HK-2 (cell line): ENCODE results near the gene CELF2.

Experiments used
- DNase-seq: peaks from one replicate; pipeline ENCODE4 v3.0.0-alpha.2; 2018; ENCODE audit not compliant: unreplicated experiment

Gene CELF2

DNA sequence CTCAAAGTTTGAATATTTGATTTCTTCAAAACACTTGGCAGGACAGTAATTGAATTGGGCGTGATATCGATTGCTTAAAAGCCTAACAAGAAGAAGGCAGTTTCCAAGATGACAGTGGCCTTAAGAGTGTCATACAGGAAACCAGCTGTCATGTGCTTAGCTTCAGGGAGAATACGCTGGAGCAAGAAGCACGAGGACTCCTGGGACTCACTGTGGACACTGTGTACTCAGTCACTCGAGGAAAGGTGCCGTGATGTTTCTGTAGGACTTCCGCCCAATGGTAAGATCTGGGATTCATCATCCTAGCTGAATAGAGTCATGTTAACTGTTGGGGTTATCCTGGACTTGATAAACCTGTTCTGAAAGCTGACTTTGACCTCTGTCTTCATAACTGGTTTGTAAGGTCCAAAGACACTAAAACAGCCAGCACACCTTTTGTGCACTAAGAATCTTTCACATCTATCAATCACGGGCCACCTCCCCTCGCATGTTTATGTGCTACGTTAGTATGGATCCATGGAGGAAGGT lies 113.5 kb downstream of the CELF2 start:
- DNase-seq, result no peak

DNA sequence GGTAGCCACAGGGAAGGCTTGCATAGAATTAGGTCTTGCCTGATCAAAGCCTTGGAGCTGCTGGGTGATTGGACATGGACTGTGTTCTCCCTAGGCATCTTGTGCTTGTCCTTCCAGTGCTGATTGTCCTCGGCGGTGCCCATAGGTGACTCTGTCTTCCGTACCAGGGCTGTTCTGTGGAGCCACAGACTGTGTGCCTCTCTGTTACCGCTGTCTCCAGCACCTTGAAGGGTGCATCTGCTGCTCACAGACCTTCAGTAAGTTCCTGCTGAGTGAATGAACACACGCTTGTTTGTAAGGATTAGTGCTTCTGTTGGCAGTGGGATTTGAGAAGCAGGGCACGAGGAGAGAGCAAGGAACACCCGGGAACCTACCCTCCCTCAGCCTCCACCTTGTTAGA lies 116.7 kb downstream of the CELF2 start:
- no peak for DNase-seq

DNA sequence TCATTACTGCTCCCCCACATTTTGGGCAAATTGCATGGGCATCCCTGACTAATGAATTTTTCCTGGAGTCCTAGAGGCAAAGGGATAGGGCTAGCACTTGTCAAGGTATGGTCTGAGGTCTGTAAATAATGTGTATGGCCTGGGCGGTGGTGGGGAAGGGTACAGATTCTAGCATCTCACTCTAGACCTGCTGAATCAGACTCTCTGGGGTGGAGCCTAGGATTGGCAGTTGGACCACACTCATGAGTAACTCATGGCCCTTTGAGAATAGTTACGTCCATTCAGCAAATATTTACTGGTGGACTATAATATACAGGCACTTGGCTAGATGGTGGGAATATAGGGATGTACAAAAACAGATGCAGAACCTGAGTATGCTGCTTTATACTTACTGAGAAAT lies 118.0 kb downstream of the CELF2 start:
- no peak for DNase-seq

DNA sequence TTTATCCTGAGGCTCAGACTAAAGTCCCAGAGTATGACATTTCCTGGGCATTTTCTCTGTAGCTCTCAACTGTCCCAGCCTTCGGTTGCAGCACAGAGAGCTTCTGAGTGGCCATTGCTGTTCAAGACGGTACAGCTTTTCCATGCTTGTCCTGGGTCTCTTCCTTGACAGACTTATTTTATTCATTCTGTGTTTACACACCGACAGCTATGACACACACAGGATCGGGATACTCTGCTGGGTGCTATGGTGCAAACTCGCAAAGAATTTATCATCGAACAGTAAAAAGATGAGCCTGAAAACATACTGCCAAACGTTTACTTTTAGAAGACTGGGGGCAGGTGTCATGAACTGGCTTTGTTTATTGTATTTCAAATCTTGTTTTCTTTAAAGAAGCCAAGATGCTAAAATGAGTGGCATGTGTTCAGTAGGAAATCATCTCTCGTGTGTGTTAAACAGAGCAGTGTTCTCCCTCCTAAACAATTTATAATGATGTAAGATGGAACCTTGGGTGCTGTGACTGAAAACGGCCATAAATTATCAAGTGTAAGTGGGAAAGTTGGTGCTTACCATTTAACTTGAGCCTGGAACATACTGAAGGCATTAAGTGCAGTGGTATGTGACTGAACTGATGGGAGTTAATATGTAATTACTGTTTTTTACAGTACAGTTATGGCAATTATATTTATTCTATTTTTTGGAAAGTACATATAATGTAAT lies 120.8 kb downstream of the CELF2 start:
- no peak for DNase-seq

DNA sequence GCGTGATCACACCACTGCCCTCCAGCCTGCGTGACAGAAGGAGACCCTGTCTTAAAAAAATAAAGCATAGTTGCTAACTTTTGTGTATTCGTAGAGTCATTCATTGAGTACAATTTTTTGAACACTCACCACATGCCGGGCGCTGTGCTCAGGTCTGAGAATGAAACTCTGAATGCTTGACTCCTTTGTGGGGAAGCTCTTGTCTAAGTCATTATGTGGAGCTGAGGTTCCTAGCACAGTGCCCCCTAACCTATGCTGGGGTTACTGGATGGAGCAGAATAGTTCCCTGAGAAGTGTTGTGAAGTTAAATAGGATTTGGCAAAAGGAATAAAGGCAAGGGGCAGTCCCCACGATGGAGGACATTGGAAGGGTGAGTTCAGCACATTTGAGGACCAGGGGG lies 123.3 kb downstream of the CELF2 start:
- DNase-seq, result no peak

DNA sequence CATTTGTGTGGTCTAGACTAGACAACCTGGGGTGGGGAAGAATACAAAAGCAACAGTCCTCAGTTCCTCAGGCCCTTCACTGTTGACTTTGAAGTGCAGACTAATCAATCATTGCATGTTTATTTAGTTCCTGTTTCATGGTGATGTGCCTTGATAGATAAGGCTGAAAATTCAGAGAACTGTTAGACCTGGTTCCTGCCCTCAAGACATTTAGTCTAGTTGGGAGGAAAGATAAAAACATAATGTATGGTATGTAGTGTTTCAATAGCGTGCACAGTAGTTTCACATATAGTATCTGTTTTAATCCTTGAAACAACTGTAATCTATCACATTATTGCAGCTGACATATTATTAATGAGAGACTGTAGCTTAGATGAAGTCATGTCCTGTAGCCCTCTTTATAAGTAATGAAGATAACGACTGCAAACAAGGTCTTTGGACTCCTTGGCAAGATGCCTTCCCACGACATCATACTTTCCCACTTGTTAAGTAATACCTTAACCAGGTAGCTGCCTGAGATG lies 124.0 kb downstream of the CELF2 start:
- no peak for DNase-seq

DNA sequence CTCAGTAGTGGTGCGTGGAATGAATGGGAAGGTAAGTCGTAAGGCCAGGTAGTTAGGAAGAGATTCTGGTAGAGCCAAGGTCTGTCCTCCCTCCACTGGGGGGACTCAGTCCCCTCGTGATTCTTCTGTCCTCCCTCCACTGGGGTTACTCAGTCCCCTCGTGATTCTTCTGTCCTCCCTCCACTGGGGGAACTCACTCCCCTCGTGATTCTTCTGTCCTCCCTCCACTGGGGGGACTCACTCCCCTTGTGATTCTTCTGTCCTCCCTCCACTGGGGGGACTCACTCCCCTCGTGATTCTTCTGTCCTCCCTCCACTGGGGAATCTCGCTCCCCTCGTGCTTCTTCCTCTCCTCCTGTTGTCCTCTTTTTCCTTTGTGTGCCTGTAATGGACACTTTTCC lies 125.1 kb downstream of the CELF2 start:
- no peak for DNase-seq

DNA sequence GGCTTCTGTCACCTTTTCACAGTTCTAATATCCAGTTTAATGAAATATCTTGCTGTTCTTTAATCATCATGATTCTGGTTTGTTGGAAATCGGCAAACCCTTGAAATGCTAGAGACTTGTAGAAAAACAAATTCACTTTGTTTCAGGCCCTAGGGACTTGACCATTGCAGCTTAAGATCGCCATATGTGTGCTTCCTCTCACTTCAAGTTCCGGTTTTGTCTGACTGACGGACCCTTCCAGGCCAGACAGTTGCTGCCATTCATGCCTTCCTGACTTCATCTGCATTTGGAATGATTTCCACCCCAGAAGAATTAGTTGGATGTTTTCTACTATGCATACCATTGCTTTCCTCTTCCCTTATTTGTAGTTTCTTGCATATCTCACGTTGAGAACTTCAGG lies 125.6 kb downstream of the CELF2 start:
- DNase-seq, result no peak

DNA sequence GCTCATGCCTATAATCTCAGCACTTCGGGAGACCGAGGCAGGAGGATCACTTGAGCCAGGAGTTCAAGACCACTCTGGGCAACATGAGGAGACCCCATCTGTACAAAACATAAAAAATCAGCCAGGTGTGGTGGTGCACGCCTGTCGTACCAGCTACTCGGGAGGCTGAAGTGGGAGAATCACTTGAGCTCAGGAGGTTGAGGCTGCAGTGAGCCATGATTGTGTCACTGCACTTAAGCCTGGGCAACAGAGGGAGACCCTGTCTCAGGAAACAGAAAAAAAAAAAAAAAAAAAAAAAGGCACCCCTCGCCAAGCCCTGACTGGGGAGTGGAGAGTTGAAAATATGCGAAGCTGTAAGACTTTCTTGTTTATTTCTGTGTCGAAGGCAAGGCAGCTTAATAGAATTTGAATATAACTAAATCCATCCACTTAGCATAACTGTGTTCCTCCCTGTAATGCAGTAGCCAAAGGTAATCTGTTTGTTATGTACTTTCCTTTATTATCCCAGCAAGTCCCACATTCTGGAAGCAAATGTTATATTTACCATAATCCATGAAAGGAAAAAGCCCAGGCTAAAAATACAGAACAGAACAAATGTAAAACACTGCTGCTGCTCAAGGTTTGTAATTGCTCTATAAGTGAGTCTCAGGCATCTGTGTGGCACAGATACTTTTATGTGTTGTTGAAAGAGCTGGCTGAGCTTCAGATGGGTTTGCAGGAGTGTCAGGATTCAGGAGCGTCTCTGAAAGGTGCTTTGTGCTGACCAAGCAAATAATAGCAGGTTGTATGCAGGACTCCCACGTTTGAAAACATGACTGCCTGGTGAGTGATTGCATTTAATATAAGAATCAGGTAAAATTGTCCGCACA lies 127.2 kb downstream of the CELF2 start:
- DNase-seq, result no peak

DNA sequence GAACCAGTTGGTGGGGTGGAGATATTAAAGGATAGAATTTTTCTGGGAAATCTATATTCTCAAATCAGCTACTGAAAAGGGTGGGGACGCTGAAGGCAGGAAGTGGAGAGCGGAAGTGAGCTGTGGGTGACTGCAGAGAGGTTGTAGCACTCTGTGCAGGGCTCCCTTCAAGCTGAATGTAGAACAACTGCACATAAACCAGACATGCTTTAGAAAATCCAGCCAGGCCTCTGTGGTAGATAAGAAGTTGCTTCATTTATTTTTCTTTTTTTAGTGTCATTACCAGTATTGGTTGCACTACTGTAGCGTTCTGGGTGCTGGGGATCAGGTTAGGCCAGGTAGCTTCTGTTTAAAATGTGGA lies 127.8 kb downstream of the CELF2 start:
- DNase-seq, result no peak

DNA sequence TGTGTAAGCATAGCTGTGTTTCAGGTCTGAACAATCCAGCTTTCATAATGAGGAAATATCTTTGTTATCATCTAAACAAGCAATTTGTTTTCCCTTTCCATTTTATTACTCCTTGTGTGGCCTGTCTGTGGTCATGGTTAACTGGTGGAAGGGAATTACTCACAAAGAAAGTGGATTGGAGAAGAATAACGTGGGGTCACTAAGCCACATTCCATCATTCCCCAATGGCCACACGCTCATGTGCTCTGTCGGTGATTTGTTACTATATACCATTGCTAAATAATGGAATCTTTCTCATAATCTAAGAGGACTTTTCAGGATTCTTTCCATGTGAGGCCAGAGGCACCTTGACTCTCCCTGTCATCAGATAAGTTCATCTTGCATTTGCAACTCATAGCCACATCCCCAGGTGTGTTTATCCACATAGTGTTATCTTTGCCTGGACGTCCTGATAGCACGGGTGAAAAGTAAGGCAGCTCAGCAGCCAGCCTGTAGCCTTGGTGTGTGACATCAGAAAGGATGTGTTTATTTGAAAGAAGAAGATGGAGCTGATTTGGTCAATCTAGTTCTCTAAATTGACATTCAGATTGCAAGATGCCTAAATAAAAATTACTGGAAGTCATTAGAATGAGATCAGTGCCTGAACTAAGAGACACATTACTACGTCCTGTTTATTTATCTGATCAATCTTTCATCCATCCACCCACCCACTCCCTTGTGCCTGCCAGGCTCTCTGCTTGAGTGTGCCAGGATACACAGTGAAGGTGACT lies 128.9 kb downstream of the CELF2 start:
- no peak for DNase-seq

DNA sequence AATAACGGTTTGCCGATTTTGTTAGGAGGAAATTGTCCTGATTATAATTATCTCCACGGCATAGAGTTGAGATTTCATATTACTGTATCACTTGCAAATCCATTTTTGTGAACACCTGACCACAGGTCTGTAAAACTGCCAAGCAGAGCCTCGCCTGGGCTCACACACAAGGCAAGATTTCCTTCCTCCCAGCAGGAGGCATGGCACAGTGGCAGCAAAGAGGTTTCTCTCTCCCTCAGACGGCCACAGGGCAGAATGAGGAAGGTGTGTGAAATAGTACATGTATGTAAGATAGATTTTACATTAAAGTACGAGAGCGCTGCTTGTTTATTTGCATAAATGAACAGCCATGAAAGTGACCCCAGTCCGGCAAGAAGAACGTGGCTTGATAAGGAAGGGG lies 130.1 kb downstream of the CELF2 start:
- no peak for DNase-seq

DNA sequence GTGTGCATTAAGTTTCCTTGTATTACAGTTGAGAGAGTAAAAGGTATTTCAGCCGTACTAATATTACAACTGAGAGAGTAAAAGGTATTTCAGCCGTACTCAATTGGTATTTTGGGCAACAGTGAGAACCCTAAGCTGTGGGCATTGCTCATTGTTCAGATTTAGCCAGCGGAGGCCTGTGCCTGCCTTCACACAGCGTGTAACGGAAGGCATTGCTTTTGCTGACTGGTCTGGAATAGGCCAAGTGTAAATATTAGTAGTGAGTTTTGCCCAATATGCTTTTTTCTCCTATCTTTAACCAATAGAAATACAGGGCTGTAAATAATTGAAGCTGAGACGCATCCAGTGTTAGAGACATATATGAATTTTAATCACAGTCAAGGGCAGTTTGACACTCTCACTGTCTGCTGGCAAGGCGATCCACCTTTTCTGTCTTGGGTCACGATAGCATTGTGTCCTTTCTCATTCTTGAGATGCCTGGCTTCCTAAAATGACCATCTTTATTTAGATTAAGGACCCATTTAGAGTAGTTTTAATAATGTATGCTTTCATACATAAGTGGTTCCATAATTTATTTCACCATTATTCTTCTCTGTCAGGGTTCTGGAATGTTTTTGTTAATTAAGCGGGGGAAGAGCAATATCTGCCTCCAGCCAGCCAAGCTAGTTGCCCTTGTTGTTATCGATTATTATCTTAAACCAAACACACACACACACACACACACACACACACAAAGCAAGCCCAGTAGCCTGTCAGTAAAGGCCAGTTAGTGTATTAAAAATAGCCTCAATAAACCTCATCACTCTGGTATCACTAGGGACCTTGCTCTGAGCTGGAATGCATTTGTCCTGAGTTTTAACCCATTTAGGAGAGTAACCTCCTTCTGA lies 130.7 kb downstream of the CELF2 start:
- no peak for DNase-seq

DNA sequence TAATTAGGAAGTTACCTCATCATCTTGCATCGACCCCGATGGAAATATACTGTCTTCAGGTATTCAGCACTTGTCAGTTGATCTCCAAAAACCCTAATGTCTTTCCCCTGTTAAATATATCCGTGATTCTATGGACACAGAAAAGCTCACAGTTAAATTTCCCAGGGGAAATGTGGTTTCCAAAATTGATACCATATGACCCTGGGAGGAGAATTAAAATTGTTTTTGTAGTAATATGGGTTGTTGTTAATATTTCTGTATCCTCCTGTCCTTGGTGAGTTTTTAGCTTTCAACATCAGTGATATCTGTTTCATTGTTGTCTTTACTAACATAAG lies 132.1 kb downstream of the CELF2 start:
- DNase-seq, result no peak

DNA sequence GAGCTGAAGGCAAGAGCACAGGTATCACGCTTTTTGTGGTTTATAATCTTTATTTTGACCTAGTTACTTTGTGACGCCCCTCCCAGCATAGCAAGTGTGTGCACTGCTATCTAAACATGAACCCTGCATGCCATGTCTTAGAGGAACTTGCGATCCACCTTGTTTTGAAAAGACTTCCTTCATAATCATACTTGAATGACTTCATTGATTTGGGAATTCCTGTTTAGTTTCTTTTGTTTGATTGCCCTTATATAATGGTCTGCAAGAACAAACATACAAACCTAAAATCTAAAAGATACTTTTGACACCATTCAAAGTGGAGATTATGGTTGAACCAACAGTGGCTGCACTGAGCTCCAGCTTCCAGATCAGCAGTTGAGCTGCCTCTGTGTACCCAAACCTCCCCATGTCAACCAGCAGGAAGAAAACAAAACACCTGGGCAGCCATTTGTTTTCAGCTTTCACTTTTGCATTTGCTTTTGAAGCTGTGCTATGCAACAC lies 132.6 kb downstream of the CELF2 start:
- no peak for DNase-seq

DNA sequence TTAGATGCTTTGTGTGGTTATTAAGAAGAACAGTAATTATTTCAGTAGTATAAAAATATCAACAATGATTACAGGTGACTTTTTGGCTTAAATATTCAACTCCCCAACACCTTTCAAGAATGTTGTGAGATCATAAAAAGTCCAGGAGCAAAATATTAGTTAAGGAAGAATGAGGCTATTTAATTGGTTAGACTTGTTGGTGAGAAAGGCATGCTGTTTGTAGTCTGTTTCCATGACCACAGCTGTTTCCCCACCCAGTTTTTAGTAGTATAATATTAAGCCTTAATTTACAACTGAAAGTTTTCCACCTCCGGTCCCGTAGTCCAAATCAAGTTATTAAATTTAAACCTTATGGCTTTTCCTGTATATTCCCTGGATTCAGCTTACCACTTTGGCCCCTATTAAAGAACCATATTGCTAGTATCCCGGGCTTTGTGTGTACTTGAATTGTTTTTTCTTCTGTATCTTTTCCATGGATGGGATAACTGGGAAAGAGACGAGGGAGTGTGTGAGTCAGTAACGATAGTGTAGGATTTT lies 133.3 kb downstream of the CELF2 start:
- no peak for DNase-seq

DNA sequence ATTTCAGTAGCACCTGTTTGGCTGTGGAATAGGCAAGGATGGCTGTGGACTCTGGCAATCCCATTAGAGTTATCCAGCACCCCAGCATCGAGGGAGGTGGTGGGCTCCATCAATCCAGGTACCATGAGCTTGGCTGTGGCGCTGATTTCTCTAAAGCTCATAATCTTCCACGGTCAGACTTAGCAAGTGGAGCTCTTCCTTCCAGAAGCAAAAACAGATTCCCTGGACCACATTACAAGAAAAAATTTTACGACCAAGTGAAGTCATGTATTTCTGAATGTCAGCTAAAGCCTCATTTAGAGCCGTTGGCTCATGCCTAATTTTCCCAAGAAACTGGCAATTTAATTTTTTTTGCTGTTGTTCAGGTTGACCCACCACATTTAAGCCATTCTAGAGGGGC lies 135.1 kb downstream of the CELF2 start:
- no peak for DNase-seq

DNA sequence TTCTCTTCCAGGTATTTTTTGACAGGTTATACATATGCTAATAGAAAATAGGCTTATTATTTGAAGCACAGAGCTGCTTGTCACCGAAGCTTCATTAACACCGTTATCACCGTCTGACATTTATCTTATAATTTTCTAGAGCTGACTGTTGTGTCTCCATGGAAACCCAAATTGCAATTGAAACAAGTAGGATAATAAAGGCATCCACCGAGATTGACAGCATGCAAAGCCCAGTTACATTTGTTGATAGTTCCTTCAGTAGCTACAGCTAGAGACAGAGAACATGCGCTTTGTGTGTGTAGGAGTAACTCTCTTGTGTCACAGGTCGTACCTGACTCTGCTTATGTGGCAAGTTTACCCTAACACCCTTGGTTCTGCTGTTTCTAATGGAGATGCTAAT lies 135.6 kb downstream of the CELF2 start:
- no peak for DNase-seq

DNA sequence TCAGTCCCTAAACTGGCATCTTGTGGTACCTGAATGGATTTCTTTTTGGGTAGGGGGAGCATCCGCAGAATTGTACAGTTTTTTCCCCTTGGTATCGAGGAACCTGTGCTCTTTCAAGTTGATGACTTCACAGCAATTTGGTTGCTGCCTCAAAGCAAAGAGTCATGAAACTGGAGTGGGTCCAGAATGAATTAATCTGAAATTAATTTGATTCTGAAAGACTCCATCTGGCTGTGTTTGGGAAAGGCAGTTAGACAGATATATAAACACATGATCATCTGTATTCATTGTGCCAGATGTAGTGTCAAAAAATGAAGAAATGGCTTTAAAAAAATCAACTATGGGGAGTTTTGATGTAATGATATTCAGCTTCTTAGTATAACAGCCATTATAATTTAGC lies 136.1 kb downstream of the CELF2 start:
- no peak for DNase-seq

DNA sequence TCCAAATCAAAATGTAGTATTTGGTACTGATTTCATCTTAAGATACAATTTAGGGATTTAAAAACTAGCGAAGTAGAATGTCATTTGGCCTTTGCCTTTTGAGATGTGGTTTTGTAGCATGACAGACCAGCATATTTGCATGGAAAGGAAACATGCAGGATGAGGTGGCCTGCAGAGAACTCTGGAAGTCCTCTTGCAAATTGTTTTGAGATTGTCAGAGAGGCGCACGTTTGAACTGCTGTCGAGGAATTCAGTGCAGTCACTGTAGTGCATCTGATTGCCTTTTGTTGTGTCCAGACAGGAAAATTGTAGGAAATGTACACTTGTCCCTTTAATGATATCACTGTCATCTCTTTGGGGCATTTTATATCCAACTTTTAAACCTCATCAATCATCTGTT lies 136.7 kb downstream of the CELF2 start:
- no peak for DNase-seq
